NCI-H1105 treated with DMSO at 0.1 percent for 48 hours (cell line): ENCODE measurements around the gene TTLL10.

ENCODE experiments used
- DNase-seq: peaks from one replicate; lab custom pipeline; 2025; lab: John Stamatoyannopoulos, UW

TTLL10 gene

GRCh38 chr1:1157914-1158710 is 15.6 kb upstream of the TTLL10 start:
- no peak for DNase-seq

GRCh38 chr1:1160281-1160930 is 13.3 kb upstream of the TTLL10 start:
- no peak for DNase-seq

GRCh38 chr1:1161078-1161682 is 12.5 kb upstream of the TTLL10 start:
- DNase-seq = no peak

- DNase-seq = no peak
Measured at GRCh38 chr1:1161683-1162079, 12.0 kb upstream of the TTLL10 start.

- DNase-seq = peak; percentile 96
Measured at GRCh38 chr1:1162597-1163537, 10.8 kb upstream of the TTLL10 start.

GRCh38 chr1:1163538-1164070 is 10.1 kb upstream of the TTLL10 start:
- DNase-seq = no peak

- DNase-seq = no peak
Measured at GRCh38 chr1:1164361-1164700, 9.3 kb upstream of the TTLL10 start.

- peak; percentile 35 for DNase-seq
Measured at GRCh38 chr1:1164701-1165451, 8.8 kb upstream of the TTLL10 start.

GRCh38 chr1:1165485-1165884 is 8.2 kb upstream of the TTLL10 start:
- DNase-seq = no peak

- DNase-seq = no peak
Measured at GRCh38 chr1:1165900-1166421, 7.7 kb upstream of the TTLL10 start.

GRCh38 chr1:1166642-1167397 is 6.9 kb upstream of the TTLL10 start:
- DNase-seq = no peak

- no peak for DNase-seq
Measured at GRCh38 chr1:1167398-1167821, 6.3 kb upstream of the TTLL10 start.

- DNase-seq = no peak
Measured at GRCh38 chr1:1167841-1168450, 5.7 kb upstream of the TTLL10 start.

GRCh38 chr1:1168451-1169411 is 4.9 kb upstream of the TTLL10 start:
- no peak for DNase-seq

- DNase-seq = no peak
Measured at GRCh38 chr1:1169429-1170214, 4.1 kb upstream of the TTLL10 start.

- no peak for DNase-seq
Measured at GRCh38 chr1:1170215-1171091, 3.2 kb upstream of the TTLL10 start.

- no peak for DNase-seq
Measured at GRCh38 chr1:1171161-1171545, 2.5 kb upstream of the TTLL10 start.
